Fibroblast of pulmonary artery (primary cell): Measurements from ENCODE around the gene SH3PXD2A.

ENCODE experiments used
- DNase-seq: peaks from one replicate; pipeline ENCODE4 v3.0.0-alpha.2; 2010; ENCODE audit warnings: low read depth
- H3K4me3 ChIP-seq: replicated peaks from 2 replicates; pipeline ENCODE4 v1.5.1; 2011; ENCODE audit warnings: low read depth, mild to moderate bottlenecking, control low read depth, low read length, moderate library complexity
- TF ChIP-seq, protein P1 (sequence below): IDR thresholded peaks from 2 replicates; pipeline ENCODE4 v1.5.1; 2011; ENCODE audit warnings: mild to moderate bottlenecking, control low read depth, low read length, inconsistent platforms; ENCODE audit errors: missing control alignments

SH3PXD2A gene

DNA sequence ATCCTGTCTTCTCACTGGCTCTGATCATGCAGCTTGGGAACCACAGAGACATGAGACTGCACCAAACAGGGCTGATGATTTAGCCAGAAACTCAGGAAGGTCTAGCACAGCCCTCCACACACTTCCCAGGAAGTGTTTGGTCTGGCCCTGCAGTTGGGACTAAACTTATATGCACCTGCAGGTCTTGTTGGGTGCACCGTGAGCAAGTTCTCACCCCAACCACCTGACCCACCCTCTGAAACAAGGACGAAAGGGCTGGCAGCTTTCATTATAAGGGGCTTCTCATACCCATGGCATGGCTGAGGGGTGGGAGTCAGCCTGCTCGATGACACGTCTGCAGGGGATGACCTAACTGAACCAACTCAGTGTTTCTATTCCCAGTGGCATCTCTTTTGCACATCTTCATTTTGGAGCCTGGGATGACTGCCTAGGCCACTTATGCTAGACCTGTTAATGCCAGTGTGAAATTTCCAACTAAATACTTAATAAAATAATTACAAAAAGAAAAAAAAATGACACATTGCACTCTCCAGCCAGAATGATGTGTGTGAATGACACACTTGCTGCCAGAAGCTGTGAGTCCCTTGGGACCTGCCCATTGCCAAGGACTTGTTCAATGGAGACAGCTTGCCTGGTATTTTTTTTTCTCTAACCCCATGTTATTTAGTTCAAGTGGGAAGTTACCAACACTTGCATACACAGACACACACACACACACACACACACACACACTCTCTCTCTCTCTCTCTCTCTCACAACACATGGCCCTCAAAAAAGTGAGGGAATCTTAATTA is 259.2 kb downstream of the SH3PXD2A start:
- H3K4me3 ChIP-seq, result no peak overlapping the region
- DNase-seq, result no peak
- TF ChIP-seq, protein P1, sequence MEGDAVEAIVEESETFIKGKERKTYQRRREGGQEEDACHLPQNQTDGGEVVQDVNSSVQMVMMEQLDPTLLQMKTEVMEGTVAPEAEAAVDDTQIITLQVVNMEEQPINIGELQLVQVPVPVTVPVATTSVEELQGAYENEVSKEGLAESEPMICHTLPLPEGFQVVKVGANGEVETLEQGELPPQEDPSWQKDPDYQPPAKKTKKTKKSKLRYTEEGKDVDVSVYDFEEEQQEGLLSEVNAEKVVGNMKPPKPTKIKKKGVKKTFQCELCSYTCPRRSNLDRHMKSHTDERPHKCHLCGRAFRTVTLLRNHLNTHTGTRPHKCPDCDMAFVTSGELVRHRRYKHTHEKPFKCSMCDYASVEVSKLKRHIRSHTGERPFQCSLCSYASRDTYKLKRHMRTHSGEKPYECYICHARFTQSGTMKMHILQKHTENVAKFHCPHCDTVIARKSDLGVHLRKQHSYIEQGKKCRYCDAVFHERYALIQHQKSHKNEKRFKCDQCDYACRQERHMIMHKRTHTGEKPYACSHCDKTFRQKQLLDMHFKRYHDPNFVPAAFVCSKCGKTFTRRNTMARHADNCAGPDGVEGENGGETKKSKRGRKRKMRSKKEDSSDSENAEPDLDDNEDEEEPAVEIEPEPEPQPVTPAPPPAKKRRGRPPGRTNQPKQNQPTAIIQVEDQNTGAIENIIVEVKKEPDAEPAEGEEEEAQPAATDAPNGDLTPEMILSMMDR, result no peak

DNA sequence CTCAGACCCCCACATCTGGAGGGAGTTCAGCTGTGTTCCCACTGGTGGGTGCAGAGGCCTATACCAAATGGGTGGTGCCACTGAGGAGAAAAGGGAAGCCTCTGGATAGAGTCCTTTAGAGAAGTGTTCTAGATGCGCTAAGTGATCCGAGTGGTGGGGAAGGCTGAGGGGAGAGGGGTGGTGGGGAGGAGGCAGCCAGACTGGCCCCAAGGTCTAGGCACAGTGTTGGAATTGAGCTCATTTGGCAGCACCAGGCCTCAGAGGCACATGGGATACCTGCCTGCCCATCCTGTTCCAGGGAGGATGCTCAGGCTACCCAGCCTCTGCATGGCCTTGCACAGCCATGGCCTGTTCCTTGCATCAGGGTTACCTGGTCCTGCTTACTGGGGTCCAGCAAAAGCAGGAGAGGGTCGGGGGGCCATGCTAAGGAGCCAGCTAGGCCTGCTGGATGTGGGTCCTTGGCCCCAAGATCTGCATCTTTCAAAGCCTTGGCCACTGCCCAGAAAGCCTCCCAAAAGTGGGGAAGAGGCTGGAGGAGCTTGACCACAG is 262.3 kb downstream of the SH3PXD2A start:
- no peak for DNase-seq
- H3K4me3 ChIP-seq, result no peak overlapping the region
- TF ChIP-seq, protein P1, result no peak

DNA sequence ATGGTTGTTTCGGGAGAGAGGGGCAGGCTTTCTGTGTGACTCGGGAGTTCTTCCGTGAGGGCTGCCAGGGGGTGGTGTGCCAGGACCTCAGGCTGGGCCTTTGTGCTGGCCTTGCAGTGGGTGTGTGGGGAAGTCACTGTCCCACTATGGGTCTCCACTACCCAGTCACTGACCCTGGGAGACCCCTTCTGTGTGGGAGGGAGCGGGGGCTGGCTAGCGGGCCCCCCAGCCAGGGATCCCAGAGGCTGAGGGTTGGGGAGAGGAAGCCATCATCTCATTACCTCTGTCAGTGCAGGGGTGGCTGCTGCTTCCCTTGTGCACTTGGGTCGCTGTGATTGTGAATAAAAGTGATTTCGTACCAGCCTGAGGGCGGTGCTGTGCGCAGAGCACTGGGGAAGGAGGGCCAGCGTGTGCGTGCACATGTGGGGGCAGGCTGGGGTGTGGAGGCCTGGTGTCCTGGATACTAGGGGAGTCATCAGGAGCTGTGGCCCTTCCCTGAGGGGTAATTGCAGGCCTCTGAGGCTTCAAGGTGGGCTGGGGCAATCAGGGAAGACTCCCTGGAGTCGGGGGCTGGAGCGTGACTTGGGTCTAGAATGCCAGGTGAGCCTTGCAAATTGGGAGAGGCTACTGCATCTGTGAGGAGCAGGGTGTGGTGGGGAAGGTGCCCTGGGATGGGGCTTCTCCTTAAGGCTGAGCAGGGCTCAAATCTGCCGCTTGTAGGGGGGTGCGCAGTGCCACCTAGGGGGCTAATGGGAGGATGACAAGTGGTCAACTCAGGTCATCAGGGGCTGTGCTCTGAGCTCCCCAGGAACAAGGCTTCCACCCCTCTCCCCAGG is 263.0 kb downstream of the SH3PXD2A start:
- H3K4me3 ChIP-seq, result no peak overlapping the region
- TF ChIP-seq, protein P1, result peak; percentile 72
- DNase-seq, result peak; percentile 39

DNA sequence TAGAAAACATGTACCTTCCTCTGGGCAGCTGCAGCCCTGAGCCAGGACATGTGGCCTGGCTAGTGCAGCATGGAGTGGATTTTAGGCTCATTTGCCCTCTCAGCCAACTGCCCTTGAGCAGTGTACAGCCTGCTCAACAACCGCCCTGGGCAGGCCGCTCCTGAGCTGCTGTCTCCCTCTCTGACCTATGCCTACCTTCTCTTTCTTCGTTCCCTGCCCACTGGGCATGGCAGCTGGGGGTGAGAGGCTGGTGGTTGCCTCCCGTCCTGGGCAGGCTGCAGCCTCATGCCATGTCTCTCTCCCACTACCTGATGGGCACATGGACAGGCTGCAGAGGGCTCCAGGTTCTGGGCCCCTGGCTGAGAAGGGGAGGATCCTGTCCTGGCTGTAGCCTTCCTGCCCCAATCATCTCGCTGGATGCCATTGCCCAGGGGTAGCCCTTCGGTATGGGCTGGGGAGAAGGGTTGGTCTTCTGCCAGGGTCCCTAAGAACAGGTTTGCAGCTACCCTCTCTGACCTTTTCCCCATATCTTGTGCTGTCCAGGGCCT is 264.6 kb downstream of the SH3PXD2A start:
- no peak overlapping the region for H3K4me3 ChIP-seq
- TF ChIP-seq, protein P1, result no peak
- no peak for DNase-seq

DNA sequence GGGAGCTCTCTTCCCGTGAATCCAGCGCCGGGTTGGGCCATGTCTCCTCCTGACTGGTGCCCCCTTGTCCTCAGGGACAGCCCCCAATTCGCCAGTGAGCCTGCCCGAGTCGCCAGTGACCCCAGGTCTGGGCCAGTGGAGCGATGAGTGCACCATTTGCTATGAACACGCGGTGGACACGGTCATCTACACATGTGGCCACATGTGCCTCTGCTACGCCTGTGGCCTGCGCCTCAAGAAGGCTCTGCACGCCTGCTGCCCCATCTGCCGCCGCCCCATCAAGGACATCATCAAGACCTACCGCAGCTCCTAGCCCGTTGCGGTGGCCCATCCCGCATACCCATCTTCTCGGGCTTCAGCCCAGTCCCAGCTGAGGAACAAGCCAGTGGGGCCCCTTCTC is 265.3 kb downstream of the SH3PXD2A start:
- no peak for DNase-seq
- TF ChIP-seq, protein P1, result no peak
- no peak overlapping the region for H3K4me3 ChIP-seq

DNA sequence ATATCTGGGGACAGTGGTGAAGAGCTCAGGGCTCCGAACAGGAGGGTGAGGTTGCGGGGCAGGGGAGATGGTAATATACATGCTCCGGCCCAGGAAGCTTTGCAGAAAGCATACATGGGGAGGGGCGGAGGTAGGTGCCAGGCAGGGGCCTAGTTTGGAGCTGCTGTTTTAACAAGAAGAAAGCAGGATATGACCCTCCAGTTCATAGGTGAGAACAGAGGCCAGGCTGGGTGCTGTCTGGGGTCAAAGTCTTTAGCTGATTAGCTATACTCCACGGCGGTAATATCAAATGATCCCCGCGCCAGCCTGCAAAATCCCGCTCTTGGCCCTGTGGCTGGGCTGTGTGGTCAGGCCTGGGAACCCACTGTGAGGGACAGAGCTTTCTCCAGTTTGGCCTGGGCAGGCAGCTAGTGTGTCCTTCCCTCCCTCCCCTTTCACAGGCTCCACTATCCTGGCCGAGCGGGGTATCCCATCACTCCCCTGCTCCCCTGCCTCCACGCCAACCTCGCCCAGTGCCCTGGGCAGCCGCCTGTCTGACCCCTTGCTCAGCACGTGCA is 266.2 kb downstream of the SH3PXD2A start:
- H3K4me3 ChIP-seq, result no peak overlapping the region
- TF ChIP-seq, protein P1, result no peak
- DNase-seq, result no peak
